Thymus (tissue), 11 donors: ENCODE measurements around the gene HPS1. TPM values are rescaled to one million over a fixed set of nuclear protein-coding genes. Genes with fewer than 3 reads are reported as not detected.

Source experiments
- DNase-seq, 9 donors: peaks; one replicate each; pipeline ENCODE4 v3.0.0-alpha.2; 2013; ENCODE audit warnings: low spot score in 9 of 9, low read depth in 6 of 9, missing footprints in 1 of 9
- H3K27ac ChIP-seq, 2 donors: one replicate each; pipeline ENCODE4 v1.5.1; 2013; ENCODE audit warnings: control low read depth in 1 of 2, low read depth in 1 of 2, low read length in 1 of 2, mild to moderate bottlenecking in 1 of 2, moderate library complexity in 1 of 2
- H3K27me3 ChIP-seq, 2 donors: one replicate each; pipeline ENCODE4 v1.5.1; 2013; ENCODE audit warnings: low read length in 1 of 2; ENCODE audit not compliant: control insufficient read depth in 2 of 2, insufficient read depth in 1 of 2
- H3K36me3 ChIP-seq, 2 donors: one replicate each; pipeline ENCODE4 v1.5.1; 2013; ENCODE audit warnings: low read length in 1 of 2, mild to moderate bottlenecking in 1 of 2, moderate library complexity in 1 of 2; ENCODE audit not compliant: control insufficient read depth in 2 of 2, insufficient read depth in 2 of 2
- H3K4me1 ChIP-seq, 2 donors: one replicate each; pipeline ENCODE4 v1.5.1; 2013; ENCODE audit warnings: low read length in 2 of 2; ENCODE audit not compliant: control insufficient read depth in 2 of 2, insufficient read depth in 2 of 2
- H3K4me3 ChIP-seq, 2 donors: one replicate each; pipeline ENCODE4 v1.5.1; 2013; ENCODE audit warnings: low read length in 2 of 2, control low read depth in 1 of 2, mild to moderate bottlenecking in 1 of 2
- H3K9me3 ChIP-seq, 2 donors: one replicate each; pipeline ENCODE4 v1.5.1; 2013; ENCODE audit warnings: low read length in 1 of 2, mild to moderate bottlenecking in 1 of 2; ENCODE audit not compliant: control insufficient read depth in 2 of 2, insufficient read depth in 1 of 2
- WGBS: extraction: QIAGEN DNeasy Blood & Tissue Kit; methylation state at CpG from one replicate; pipeline ENCODE4 v1.1.7; 2013; 5-methylcytosine and 5-hydroxymethylcytosine counted together
- polyA plus RNA-seq: library from polyadenylated mRNA; stranded (reverse); fragments of 200-250 nt; gene quantifications from one replicate; pipeline ENCODE4 v1.2.3, GENCODE V29; 2013
- total RNA-seq: library from RNA; stranded (reverse); fragments of 120-200 nt; gene quantifications from one replicate; pipeline ENCODE4 v1.2.4, GENCODE V29; 2013
- donor health status: healthy.

The HPS1 gene
- total and polyA plus RNA-seq, 2 donors: 22.1 to 50.4 TPM

- H3K27ac ChIP-seq: no peak overlapping the region
- H3K27me3 ChIP-seq: no peaks in the 10 kb centered on the region
- peaks cover 28 to 47% of the 10 kb centered on the region in 2 donors for H3K36me3 ChIP-seq
- H3K9me3 ChIP-seq: no peaks in the 10 kb centered on the region
- WGBS: 98% methylated on average over 21 of the region's 21 CpGs
- H3K4me1 ChIP-seq: peaks cover 7 to 8% of the 10 kb centered on the region in 2 donors
- no peak for DNase-seq
- H3K4me3 ChIP-seq: no peak overlapping the region
These were observed 28.6 kb downstream of the HPS1 start for GRCh38 chr10:98417973-98418664.

- no peaks in the 10 kb centered on the region for H3K9me3 ChIP-seq
- peaks cover 7 to 8% of the 10 kb centered on the region in 2 donors for H3K4me1 ChIP-seq
- H3K4me3 ChIP-seq: no peak overlapping the region
- no peak overlapping the region for H3K27ac ChIP-seq
- H3K36me3 ChIP-seq: peaks cover 24 to 43% of the 10 kb centered on the region in 2 donors
- DNase-seq: no peak
- no peaks in the 10 kb centered on the region for H3K27me3 ChIP-seq
- WGBS: 96% methylated on average over 19 of the region's 19 CpGs
These were observed 29.2 kb downstream of the HPS1 start for GRCh38 chr10:98417481-98417959.

DNA sequence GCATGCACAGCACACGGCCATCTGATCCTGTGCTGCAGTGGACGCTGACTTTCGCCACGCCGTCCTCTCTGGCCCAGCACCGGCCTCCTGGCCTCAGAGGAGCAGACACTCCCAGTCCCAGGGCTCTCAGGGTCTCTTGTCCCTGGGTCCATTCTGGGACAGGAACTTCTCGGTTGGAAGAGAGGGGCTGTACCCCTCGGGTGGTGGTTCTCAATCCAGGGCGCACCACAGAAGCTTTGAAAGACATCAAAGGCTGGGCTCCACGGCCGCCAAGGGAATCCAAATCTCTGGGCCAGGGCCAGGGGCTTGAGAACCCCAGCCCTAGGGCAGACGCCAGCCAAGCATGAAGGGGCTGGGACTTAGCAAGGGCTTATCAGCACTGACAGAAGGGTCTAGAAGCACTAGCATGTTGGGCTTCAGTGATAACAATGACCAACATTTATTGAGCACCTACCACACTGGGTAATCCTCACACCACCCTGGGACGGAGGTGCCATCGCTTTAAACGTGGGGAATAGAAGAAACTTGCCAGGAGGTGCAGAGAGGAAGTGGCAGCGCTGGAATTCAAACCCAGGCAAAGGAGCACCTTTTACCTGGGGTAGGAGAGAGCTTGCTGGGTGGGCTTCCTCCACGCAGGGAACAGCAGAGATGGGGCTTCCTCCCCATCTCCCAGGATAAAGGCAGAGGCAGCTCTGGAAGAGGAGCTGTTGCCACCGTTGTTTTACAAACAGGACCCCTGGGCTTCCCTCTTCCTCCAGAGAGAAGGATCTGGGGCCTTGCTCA lies 29.9 kb downstream of the HPS1 start:
- no peak for DNase-seq
- no peaks in the 10 kb centered on the region for H3K27me3 ChIP-seq
- H3K36me3 ChIP-seq: peaks cover 19 to 37% of the 10 kb centered on the region in 2 donors
- peaks cover 7 to 8% of the 10 kb centered on the region in 2 donors for H3K4me1 ChIP-seq
- H3K27ac ChIP-seq: no peak overlapping the region
- 97% methylated on average over 18 of the region's 18 CpGs for WGBS
- H3K4me3 ChIP-seq: no peak overlapping the region
- no peaks in the 10 kb centered on the region for H3K9me3 ChIP-seq

DNA sequence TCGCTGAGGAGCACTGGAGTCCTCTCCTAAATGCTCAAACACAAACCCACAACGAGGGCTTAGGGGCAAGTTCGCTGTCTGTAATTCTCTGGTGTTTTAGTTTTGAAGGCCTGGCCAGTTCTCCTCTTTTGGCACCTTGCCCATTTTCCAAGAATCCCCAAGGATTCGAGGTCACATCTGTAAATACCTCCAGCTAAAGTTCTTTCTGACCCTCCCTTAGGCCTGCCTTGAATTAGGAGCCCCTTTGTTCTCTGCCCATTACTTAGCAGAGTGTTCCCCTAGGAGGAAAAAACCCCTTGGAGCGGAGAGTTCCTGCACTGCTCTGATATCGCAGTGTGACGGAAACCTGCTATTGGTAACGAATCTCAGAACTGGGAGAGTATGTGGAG lies 31.0 kb downstream of the HPS1 start:
- Histone ChIP-seq H3K9me3 (no peaks in the 10 kb centered on the region), H3K27ac (no peak overlapping the region), H3K27me3 (no peaks in the 10 kb centered on the region), H3K4me1 (peaks cover 7 to 8% of the 10 kb centered on the region in 2 donors), H3K36me3 (peaks cover 19 to 37% of the 10 kb centered on the region in 2 donors), H3K4me3 (no peak overlapping the region)
- WGBS: 94% methylated on average over 8 of the region's 8 CpGs
- no peak for DNase-seq

- Histone ChIP-seq H3K9me3 (no peaks in the 10 kb centered on the region), H3K27ac (peak within 1 kb of the TSS; percentile 4 to 79), H3K4me3 (peak within 1 kb of the TSS; percentile 45 to 51), H3K36me3 (peaks cover 18 to 35% of the 10 kb centered on the region in 2 donors), H3K27me3 (no peaks in the 10 kb centered on the region), H3K4me1 (peaks cover 7 to 8% of the 10 kb centered on the region in 2 donors)
- WGBS: 44% methylated on average over 25 of the region's 25 CpGs
- DNase-seq: peak; percentile 14 to 67 (median 25)
These were observed 31.6 kb downstream of the HPS1 start, which contains the start of gene PYROXD2 for GRCh38 chr10:98414932-98415730. Gene PYROXD2 (minus strand): TSS chr10:98415182. CDS start chr10:98415135, 47 bp downstream.

DNA sequence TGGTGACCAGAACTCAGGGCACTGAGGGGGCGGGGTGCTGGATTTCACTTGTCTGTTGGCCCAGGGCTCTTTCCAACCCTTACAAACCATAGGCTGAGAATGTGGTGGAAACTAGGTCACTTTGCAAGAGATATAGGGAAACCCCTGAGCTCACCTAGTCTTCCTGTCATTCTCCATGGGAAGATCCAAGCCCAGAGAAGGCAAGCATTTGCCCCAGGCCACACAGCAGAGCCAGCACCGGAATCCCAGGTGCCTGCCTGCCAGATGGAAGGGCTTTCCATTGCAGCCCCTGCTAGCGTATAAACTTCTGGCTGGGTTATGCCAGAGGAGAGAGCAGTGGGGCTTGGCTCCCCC lies 32.2 kb downstream of the HPS1 start:
- 50% methylated on average over 3 of the region's 3 CpGs for WGBS
- Histone ChIP-seq H3K4me3 (peak overlapping the region; percentile 45 to 51), H3K36me3 (peaks cover 13 to 29% of the 10 kb centered on the region in 2 donors)

GRCh38 chr10:98411768-98412167 lies 35.0 kb downstream of the HPS1 start:
- Histone ChIP-seq H3K27ac (no peak overlapping the region), H3K27me3 (no peaks in the 10 kb centered on the region), H3K4me3 (no peak overlapping the region), H3K36me3 (peaks cover 0 to 3% of the 10 kb centered on the region in 2 donors), H3K4me1 (peaks cover 7 to 8% of the 10 kb centered on the region in 2 donors), H3K9me3 (no peaks in the 10 kb centered on the region)
- no peak for DNase-seq
- 92% methylated on average over 1 of the region's 1 CpG for WGBS

More for the DNA sequence above, 32.2 kb downstream of the HPS1 start:
- peak in 1 of 9 donors; percentile 8 for DNase-seq
- H3K9me3 ChIP-seq: no peaks in the 10 kb centered on the region
- H3K27me3 ChIP-seq: no peaks in the 10 kb centered on the region
- peak overlapping the region in 1 of 2 donors; percentile 79 for H3K27ac ChIP-seq
- peaks cover 7 to 8% of the 10 kb centered on the region in 2 donors for H3K4me1 ChIP-seq

GRCh38 chr10:98411166-98411565 lies 35.6 kb downstream of the HPS1 start:
- whole genome bisulfite sequencing: 98% methylated on average over 11 of the region's 11 CpGs
- H3K27ac ChIP-seq: no peak overlapping the region

More at GRCh38 chr10:98411166-98411565, 35.6 kb downstream of the HPS1 start:
- H3K27me3 ChIP-seq: no peaks in the 10 kb centered on the region
- H3K9me3 ChIP-seq: no peaks in the 10 kb centered on the region
- DNase-seq: no peak
- H3K4me1 ChIP-seq: peaks cover 7 to 8% of the 10 kb centered on the region in 2 donors
- no peaks in the 10 kb centered on the region for H3K36me3 ChIP-seq
- H3K4me3 ChIP-seq: no peak overlapping the region
